Measurements from ENCODE around the gene CTNNA2.

- TF ChIP-seq CTCF (IDR thresholded peaks at IDR 0.05) (no peak), POLR2A (IDR thresholded peaks at IDR 0.05) (no peak)
These were observed 1055.2 kb downstream of the CTNNA2 start for GRCh38 chr2:80568011-80568410.

Data from right lobe of liver (tissue), 4 donors.